ENCODE data around the gene PJVK.
"Not testable (repeated sequence)": the region's sequence is repeated elsewhere in the genome, so short reads cannot be mapped to it uniquely, and the experiment has no call there.

PJVK gene

GRCh38 chr2:178420463-178420999, 30.6 kb upstream of the PJVK start:
- TF ChIP-seq TCF4 (CRISPR knock-in tag; IDR thresholded peaks at IDR 0.05; ENCODE audit: borderline replicate concordance) (no peak), ESRRG (CRISPR knock-in tag; IDR thresholded peaks at IDR 0.05) (no peak), SNAI2 (CRISPR knock-in tag; IDR thresholded peaks at IDR 0.05) (no peak), ZNF70 (CRISPR knock-in tag; IDR thresholded peaks at IDR 0.05) (no peak), TSHZ2 (CRISPR knock-in tag; IDR thresholded peaks at IDR 0.05) (no peak)
- no peak for ATAC-seq

- TF ChIP-seq CREB5 (CRISPR knock-in tag; IDR thresholded peaks at IDR 0.05; ENCODE audit: low read depth) (no peak), PATZ1 (CRISPR knock-in tag; IDR thresholded peaks at IDR 0.05; ENCODE audit: borderline replicate concordance) (no peak), ZNF8 (CRISPR knock-in tag; IDR thresholded peaks at IDR 0.05) (no peak), ESRRG (CRISPR knock-in tag; IDR thresholded peaks at IDR 0.05) (no peak), ISL1 (CRISPR knock-in tag; IDR thresholded peaks at IDR 0.05) (no peak), TCF4 (CRISPR knock-in tag; IDR thresholded peaks at IDR 0.05; ENCODE audit: borderline replicate concordance) (no peak), CSDC2 (CRISPR knock-in tag; IDR thresholded peaks at IDR 0.05) (no peak), POU6F1 (CRISPR knock-in tag; IDR thresholded peaks at IDR 0.05; ENCODE audit: borderline replicate concordance, low read depth) (no peak), ZC3H10 (CRISPR knock-in tag; IDR thresholded peaks at IDR 0.05) (no peak), CSRNP3 (CRISPR knock-in tag; IDR thresholded peaks at IDR 0.05) (no peak), ARNTL (CRISPR knock-in tag; IDR thresholded peaks at IDR 0.05; ENCODE audit: borderline replicate concordance, low read depth) (no peak)
- ATAC-seq: no peak
These were observed 29.1 kb upstream of the PJVK start for GRCh38 chr2:178422097-178422496.

GRCh38 chr2:178423746-178424145, 27.4 kb upstream of the PJVK start:
- not testable (repeated sequence) for ATAC-seq

GRCh38 chr2:178425255-178425827, 25.8 kb upstream of the PJVK start:
- no peak for ATAC-seq
- TF ChIP-seq CREB5 (CRISPR knock-in tag; IDR thresholded peaks at IDR 0.05; ENCODE audit: low read depth): no peak

- TF ChIP-seq OSR1 (CRISPR knock-in tag; IDR thresholded peaks at IDR 0.05): no peak
- TF ChIP-seq ESRRG (CRISPR knock-in tag; IDR thresholded peaks at IDR 0.05): no peak
- TF ChIP-seq ZNF565 (CRISPR knock-in tag; conservative IDR thresholded peaks at IDR 0.05; ENCODE audit: low read depth): no peak
- no peak for TF ChIP-seq SNAI2 (CRISPR knock-in tag; IDR thresholded peaks at IDR 0.05)
- ATAC-seq: peak; percentile 60
These were observed 24.8 kb upstream of the PJVK start for GRCh38 chr2:178426388-178426787.
